GM12875 (cell line): ENCODE data around the gene IL26.

ENCODE experiments used
- H3K4me3 ChIP-seq: one replicate; pipeline ENCODE4 v1.5.1; 2011; ENCODE audit warnings: low read depth, low read length, control low read depth
- TF ChIP-seq, protein P1 (sequence below): IDR thresholded peaks from 2 replicates; pipeline ENCODE4 v1.5.1; 2011; ENCODE audit warnings: low read depth, mild to moderate bottlenecking, control low read depth, inconsistent platforms, low read length, moderate library complexity, borderline replicate concordance; ENCODE audit not compliant: insufficient read depth

Gene IL26, protein sequence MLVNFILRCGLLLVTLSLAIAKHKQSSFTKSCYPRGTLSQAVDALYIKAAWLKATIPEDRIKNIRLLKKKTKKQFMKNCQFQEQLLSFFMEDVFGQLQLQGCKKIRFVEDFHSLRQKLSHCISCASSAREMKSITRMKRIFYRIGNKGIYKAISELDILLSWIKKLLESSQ

DNA sequence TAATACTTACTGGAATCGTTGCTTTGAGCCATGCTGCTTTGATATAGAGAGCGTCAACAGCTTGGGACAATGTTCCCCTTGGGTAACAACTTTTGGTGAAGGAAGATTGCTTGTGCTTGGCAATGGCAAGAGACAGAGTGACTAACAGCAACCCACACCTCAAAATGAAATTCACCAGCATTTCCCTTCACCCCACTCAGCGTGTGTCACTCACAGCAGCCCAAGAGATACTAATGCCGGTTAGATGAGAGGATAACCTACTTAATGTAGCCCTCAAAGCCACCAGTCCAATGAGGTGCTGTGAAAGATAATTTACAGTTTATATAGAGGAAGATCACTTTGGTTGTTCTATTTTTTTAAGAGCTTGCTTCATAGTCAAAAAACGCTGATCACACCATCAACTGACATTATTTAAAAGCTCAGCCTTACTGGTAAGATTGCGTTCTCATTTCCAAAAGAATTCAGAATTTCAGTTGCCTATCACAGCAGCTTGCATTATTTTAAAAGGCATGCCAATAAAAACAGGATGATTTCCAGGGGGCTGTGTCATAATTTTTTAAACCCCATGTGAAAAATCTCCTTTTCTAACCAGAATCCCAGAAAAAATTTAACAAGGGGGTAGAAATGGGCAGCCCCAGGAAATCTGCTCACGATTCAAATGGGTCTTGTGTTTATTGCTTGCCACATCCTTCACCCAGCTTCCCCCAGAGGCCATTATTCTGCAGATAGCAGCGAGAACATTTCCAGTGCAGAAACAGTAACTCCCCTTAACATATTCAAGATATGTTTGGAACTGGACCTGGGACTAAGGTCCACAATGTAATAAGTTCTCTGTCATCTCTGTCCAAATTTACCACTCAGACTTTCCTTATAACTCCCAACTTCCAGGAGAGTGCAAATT is at the start of gene IL26:
Gene IL26 (minus strand): TSS at position 235 of the 901 bp plus-strand sequence. CDS start 54 bp downstream, at position 181.
- no peak within 1 kb of the TSS for H3K4me3 ChIP-seq
- TF ChIP-seq, protein P1, sequence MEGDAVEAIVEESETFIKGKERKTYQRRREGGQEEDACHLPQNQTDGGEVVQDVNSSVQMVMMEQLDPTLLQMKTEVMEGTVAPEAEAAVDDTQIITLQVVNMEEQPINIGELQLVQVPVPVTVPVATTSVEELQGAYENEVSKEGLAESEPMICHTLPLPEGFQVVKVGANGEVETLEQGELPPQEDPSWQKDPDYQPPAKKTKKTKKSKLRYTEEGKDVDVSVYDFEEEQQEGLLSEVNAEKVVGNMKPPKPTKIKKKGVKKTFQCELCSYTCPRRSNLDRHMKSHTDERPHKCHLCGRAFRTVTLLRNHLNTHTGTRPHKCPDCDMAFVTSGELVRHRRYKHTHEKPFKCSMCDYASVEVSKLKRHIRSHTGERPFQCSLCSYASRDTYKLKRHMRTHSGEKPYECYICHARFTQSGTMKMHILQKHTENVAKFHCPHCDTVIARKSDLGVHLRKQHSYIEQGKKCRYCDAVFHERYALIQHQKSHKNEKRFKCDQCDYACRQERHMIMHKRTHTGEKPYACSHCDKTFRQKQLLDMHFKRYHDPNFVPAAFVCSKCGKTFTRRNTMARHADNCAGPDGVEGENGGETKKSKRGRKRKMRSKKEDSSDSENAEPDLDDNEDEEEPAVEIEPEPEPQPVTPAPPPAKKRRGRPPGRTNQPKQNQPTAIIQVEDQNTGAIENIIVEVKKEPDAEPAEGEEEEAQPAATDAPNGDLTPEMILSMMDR: no peak

DNA sequence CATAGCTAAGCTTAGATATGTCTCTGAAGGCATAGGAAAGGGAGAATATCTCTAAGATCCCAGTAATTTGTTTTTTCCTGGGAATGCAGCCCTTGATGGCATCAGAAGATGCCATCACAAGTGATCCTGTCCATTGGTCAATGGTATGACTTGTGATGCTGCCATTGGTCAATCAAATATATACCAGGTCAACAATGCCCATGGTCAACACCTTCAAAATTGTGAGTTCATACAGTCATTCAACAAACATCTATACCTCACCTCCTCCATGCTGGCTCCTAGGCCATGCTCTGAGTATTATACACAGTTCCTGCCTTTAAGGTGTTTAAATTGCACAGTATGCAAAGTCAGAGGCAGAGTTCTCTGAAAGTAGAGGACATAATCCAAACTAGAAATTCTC is 47.1 kb upstream of the IL26 start:
- TF ChIP-seq, protein P1: no peak

DNA sequence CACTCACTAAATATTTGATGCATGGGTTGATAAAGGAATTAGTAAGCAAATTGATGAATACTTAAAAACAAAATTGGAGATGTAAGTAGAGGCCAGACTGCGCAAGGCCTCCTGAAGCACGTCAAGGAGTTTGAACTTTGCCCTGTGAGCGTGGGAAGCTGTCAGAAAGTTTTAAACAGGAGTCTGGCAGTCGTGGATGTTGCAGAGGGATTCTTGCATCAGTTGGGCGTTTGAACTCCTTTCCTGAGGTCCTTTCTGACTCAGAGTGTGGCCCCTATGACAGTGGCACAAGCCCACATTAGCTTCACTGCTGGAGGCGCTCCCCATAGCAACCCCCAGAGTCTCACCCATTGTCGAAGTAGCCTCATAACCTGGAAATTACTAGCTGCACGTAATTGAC is 45.7 kb upstream of the IL26 start:
- no peak overlapping the region for H3K4me3 ChIP-seq
- TF ChIP-seq, protein P1: no peak

More for the DNA sequence above, 47.1 kb upstream of the IL26 start:
- H3K4me3 ChIP-seq: no peak overlapping the region

DNA sequence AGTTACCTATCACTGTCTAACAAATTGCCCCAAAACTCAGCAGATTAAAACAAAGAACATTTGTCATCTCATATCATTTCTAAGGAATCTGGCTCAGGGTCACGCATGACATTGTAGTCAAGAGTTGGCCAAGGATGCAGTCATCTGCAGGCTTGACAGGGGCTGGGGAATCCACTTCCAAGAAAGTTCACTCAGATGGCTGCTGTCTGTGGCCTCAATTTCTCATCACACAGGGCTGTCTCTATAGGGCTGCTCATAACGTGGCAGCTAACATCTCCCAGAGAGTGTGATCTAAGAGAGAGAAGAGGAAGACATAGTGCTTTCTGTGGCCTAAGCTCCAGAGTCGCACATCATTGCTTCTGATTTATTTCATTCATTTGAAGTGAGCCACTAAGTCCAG is 44.7 kb upstream of the IL26 start:
- TF ChIP-seq, protein P1: no peak
- no peak overlapping the region for H3K4me3 ChIP-seq

DNA sequence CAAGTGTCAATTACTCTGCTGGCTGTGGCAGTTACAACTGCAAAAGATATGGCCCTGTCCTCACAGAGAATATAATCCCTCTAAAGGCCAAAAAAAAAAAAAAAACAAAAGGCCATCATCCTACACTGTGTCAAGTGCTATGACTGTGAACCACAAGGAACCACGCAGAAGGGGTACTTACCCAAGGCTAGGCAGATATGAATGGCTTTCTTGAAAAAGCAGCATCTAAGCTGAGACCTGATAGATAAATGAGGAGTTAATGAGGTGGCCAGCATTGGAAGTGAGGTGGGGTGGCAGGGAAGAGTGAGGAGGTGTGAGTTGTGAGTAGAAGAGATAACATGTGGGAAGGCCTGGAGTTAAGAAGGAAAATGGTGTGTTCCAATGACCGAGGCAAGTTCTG is 44.2 kb upstream of the IL26 start:
- TF ChIP-seq, protein P1: no peak

DNA sequence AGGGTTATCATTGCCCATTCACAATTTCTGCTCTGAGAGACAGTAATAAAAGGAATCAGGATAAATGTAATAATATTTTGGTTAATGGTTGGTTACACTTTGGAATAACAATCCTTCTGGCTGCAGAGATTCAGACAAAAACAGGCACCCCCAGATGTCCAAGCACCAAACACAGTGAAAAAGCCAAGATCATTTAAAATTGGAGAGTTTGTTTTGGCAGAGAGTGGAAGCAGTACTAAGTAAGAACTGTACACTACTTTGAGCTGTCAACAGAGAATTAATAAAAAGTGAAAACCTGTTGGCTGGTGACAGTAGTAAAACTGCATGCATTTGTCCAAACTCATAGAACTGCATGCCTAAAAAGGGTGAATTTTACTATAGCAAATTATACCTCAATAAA is 43.4 kb upstream of the IL26 start:
- TF ChIP-seq, protein P1: no peak
- H3K4me3 ChIP-seq: no peak overlapping the region

More for the DNA sequence above, 44.2 kb upstream of the IL26 start:
- H3K4me3 ChIP-seq: no peak overlapping the region

DNA sequence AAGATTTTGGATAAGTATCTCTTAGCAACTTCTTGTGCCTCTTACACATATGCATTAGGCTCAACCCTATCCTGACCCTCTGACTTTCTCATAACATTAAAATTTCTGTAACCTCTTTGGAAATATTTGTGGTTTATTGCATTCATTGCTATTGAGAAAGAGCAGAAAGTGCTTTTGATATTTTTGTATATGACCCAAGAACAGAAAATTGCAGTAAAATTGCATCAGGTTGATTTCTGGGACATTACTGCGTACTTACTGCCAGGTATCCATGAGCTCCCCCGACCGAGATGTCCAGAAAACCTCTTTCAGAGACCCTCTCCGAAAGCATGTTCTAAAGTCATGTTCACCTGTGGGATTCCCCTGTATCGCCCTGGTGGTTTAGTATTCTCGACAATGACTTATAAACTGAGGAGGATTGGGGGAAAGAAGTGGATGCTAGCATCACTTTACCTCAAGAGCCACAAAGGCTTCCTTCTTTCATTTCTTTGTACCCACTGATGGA is 42.3 kb upstream of the IL26 start:
- H3K4me3 ChIP-seq: no peak overlapping the region
- TF ChIP-seq, protein P1: no peak
